Kasumi-1 (cell line): ENCODE results near the gene NPW.

ENCODE experiments used
- DNase-seq, 2 experiments: peaks; one replicate each; lab custom pipeline; 2025; lab: John Stamatoyannopoulos, UW

NPW gene

GRCh38 chr16:2053897-2054296 is 34.3 kb downstream of the NPW start:
- DNase-seq, result no peak

- no peak for DNase-seq
Measured at GRCh38 chr16:2054543-2055245, 35.1 kb downstream of the NPW start.

GRCh38 chr16:2056077-2056476 is 36.5 kb downstream of the NPW start:
- DNase-seq, result no peak

- no peak for DNase-seq
Measured at GRCh38 chr16:2056681-2057407, 37.3 kb downstream of the NPW start.

GRCh38 chr16:2057438-2057837 is 37.9 kb downstream of the NPW start:
- no peak for DNase-seq

GRCh38 chr16:2058420-2058819 is 38.8 kb downstream of the NPW start:
- no peak for DNase-seq

- DNase-seq, result no peak
Measured at GRCh38 chr16:2058872-2059271, 39.3 kb downstream of the NPW start.

- no peak for DNase-seq
Measured at GRCh38 chr16:2060346-2060745, 40.8 kb downstream of the NPW start.

GRCh38 chr16:2061023-2061422 is 41.4 kb downstream of the NPW start:
- DNase-seq, result no peak

GRCh38 chr16:2061526-2061925 is 41.9 kb downstream of the NPW start:
- DNase-seq, result no peak

- no peak for DNase-seq
Measured at GRCh38 chr16:2062801-2063200, 43.2 kb downstream of the NPW start.

GRCh38 chr16:2063861-2064260 is 44.3 kb downstream of the NPW start:
- no peak for DNase-seq

- no peak for DNase-seq
Measured at GRCh38 chr16:2064368-2064945, 44.9 kb downstream of the NPW start.

- no peak for DNase-seq
Measured at GRCh38 chr16:2066139-2066538, 46.6 kb downstream of the NPW start.
